WERI-Rb-1 (cell line): Measurements from ENCODE around the gene CCRL2.

ENCODE experiments used
- DNase-seq: peaks from one replicate; pipeline ENCODE4 v3.0.0-alpha.2; 2020
- H3K27ac ChIP-seq: fragments of 250-450 bp; sonication (Bioruptor Pico); 2 replicates; pipeline ENCODE4 v1.5.1; 2020; ENCODE audit warnings: mild to moderate bottlenecking, moderate library complexity
- H3K27me3 ChIP-seq: fragments of 250-450 bp; sonication (Bioruptor Pico); 2 replicates; pipeline ENCODE4 v1.5.1; 2021; ENCODE audit warnings: mild to moderate bottlenecking, low read depth, moderate library complexity; ENCODE audit not compliant: insufficient read depth, severe bottlenecking
- H3K36me3 ChIP-seq: fragments of 250-450 bp; sonication (Bioruptor Pico); 2 replicates; pipeline ENCODE4 v1.5.1; 2020; ENCODE audit warnings: mild to moderate bottlenecking, moderate library complexity
- H3K4me3 ChIP-seq: 2 replicates; pipeline ENCODE4 v1.5.1; 2011; ENCODE audit warnings: low read depth, mild to moderate bottlenecking, control low read depth, low read length
- H3K9me3 ChIP-seq: fragments of 250-450 bp; sonication (Bioruptor Pico); 2 replicates; pipeline ENCODE4 v1.5.1; 2021; ENCODE audit warnings: mild to moderate bottlenecking, moderate library complexity; ENCODE audit not compliant: severe bottlenecking
- TF ChIP-seq, protein P1 (sequence below): IDR thresholded peaks from 2 replicates; pipeline ENCODE4 v1.5.1; 2011; ENCODE audit warnings: low read depth, mild to moderate bottlenecking, control low read depth, inconsistent platforms, low read length

The CCRL2 gene

DNA sequence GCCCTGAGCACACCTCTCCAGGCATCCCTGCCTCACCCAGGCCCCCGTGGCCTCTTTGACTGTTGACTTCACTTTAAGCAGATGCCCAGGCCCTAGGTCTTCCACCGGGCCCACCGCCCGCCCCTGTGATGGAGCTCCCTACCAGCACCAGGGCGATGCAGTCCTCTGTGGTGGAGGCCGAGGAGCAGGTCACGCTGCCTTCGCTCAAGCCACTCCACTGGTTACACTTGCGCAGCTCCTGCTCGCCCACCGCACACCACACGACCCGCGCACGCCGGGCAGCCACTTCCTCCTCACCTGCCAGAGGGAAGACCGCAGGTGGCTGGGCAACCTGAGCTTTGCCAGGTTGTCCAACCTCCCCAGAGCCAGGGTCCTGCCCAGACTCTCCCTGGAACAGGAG, 41.7 kb downstream of the CCRL2 start:
- no peak for DNase-seq
- H3K9me3 ChIP-seq: no peaks in the 10 kb centered on the region
- no peaks in the 10 kb centered on the region for H3K27me3 ChIP-seq
- H3K4me3 ChIP-seq: no peak overlapping the region
- TF ChIP-seq, protein P1, sequence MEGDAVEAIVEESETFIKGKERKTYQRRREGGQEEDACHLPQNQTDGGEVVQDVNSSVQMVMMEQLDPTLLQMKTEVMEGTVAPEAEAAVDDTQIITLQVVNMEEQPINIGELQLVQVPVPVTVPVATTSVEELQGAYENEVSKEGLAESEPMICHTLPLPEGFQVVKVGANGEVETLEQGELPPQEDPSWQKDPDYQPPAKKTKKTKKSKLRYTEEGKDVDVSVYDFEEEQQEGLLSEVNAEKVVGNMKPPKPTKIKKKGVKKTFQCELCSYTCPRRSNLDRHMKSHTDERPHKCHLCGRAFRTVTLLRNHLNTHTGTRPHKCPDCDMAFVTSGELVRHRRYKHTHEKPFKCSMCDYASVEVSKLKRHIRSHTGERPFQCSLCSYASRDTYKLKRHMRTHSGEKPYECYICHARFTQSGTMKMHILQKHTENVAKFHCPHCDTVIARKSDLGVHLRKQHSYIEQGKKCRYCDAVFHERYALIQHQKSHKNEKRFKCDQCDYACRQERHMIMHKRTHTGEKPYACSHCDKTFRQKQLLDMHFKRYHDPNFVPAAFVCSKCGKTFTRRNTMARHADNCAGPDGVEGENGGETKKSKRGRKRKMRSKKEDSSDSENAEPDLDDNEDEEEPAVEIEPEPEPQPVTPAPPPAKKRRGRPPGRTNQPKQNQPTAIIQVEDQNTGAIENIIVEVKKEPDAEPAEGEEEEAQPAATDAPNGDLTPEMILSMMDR: no peak
- no peaks in the 10 kb centered on the region for H3K36me3 ChIP-seq
- H3K27ac ChIP-seq: no peak overlapping the region

DNA sequence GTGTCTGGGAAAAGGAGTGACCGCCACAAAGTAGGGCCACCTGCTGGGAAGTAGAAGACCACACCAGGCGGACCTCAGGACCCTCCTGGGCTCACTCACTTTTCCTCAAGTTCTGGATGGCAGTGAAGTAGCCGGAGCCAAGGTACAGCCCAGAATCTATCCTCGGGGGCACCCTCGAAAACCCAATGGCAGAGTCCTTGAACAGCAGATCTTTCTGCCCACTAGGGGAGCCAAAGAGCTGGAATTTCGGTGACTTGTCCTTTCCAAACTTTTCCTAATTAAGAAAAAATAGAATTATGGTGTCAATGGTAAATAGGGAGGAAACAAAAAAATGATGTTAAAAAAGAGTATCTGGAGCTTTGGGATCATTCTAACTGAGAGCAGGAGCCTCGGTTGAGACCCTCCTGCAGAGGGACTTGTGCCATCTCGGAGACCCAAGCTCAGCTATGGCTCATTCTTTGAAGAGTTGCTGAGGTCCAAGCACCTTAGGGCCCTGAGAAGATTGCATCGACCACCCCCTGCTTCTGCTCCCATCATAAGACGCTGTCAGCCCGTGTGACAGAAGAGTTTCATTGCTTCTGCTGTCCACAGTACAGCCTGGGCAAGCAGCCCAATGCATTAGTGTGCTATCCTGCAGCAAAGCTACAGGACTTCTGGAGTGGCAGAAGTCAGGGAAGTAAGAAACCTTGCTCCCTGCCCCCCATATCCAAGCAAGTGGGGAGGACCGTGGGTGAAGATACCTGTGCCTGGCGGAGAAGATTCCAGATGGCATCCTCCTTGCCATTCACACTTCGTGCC, 42.9 kb downstream of the CCRL2 start:
- TF ChIP-seq, protein P1: peak; percentile 60
- Histone ChIP-seq H3K9me3 (no peaks in the 10 kb centered on the region), H3K36me3 (no peaks in the 10 kb centered on the region), H3K27me3 (no peaks in the 10 kb centered on the region), H3K4me3 (no peak overlapping the region), H3K27ac (no peak overlapping the region)
- DNase-seq: no peak

DNA sequence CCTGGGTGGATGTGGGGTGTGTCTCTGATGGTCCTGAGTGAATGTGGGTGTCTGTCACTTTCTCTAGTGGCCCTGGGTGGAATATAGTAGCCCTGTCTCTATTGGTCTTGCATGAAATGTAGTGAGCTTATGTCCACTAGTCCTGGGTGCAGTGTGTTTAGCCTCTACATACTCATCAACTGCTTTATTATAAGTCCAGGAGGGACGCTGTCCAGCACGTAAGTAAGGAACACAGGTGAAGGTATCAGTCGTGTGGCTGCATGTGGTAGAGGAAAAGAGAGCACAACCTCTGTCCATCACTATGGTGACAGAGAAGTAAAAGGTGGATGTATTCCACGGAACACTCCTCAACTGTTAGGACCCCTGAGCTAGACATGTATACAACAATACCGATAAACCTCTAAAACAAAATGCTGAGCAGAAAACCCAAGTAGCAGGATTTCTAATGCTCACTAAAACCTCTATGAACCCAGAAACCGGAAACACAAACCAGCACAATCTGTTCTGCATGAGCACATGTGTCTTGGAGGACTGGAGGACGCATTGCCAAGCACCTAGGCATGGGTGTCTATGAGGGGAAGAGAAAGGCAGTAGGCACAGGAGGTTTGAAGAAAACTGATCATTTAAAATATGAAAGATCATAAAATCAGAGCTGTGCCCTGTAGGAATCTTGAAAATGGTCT, 46.6 kb downstream of the CCRL2 start:
- Histone ChIP-seq H3K27me3 (no peaks in the 10 kb centered on the region), H3K9me3 (no peaks in the 10 kb centered on the region), H3K36me3 (no peaks in the 10 kb centered on the region), H3K27ac (no peak overlapping the region), H3K4me3 (no peak overlapping the region)
- no peak for DNase-seq
- TF ChIP-seq, protein P1: no peak

DNA sequence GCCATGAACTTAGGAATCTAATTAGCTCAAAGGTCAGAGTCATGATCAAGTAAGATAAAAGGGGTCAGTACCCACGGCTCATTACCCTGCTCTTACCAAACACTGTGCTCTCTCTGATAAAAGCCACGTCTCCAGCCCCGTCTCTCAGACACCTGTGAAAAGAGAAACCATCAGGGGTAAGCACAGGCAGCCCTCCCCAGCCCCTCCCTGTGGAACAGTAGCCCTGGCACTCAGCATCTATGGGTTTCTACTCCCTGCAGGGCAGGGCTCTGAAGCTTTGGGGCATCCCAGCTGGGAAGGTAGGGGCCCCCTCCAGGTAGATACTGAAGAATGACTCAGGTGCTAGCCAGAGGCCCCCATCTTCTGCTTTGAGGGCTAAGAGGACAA, 47.1 kb downstream of the CCRL2 start:
- H3K4me3 ChIP-seq: no peak overlapping the region
- TF ChIP-seq, protein P1: no peak
- no peak for DNase-seq
- H3K9me3 ChIP-seq: no peaks in the 10 kb centered on the region
- no peak overlapping the region for H3K27ac ChIP-seq
- H3K27me3 ChIP-seq: no peaks in the 10 kb centered on the region
- H3K36me3 ChIP-seq: no peaks in the 10 kb centered on the region

DNA sequence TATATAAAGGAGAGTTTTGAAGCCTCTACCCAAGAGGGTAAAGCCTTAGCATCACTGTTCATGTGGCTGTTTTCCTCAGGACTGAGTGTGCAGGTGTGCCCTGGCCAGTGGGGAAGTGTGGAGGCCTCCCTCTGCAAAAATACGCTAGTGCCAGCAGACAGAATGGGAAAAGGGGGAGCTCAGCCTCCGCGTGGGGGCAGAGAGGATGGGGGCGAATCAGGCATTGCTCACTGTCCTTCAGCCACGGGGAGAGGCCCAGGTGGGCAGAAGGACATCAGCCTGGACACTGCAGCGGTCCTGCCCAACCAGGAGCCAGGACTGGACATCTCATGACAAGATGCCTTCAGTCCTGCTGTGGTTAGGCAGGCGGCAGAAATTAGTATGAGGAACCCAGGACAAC, 47.5 kb downstream of the CCRL2 start:
- Histone ChIP-seq H3K36me3 (no peaks in the 10 kb centered on the region), H3K27me3 (no peaks in the 10 kb centered on the region), H3K4me3 (no peak overlapping the region), H3K27ac (no peak overlapping the region), H3K9me3 (no peaks in the 10 kb centered on the region)
- TF ChIP-seq, protein P1: no peak
- DNase-seq: no peak
